NCI-H345 treated with DMSO at 0.1 percent for 48 hours (cell line): ENCODE data around the gene MBD4.
"Not testable (repeated sequence)": the region's sequence is repeated elsewhere in the genome, so short reads cannot be mapped to it uniquely, and the experiment has no call there.

ENCODE experiments used
- DNase-seq: peaks from one replicate; lab custom pipeline; 2025; ENCODE audit not compliant: unreplicated experiment; lab: John Stamatoyannopoulos, UW

Gene MBD4

GRCh38 chr3:129384594-129385323 lies 55.0 kb downstream of the MBD4 start:
- DNase-seq, result no peak

- not testable (repeated sequence) for DNase-seq
Observed at GRCh38 chr3:129384103-129384502, 55.6 kb downstream of the MBD4 start.

GRCh38 chr3:129383292-129383860 lies 56.4 kb downstream of the MBD4 start:
- peak; percentile 4 for DNase-seq

GRCh38 chr3:129382366-129382765 lies 57.4 kb downstream of the MBD4 start:
- no peak for DNase-seq
